ENCODE results near the gene GTF3C5.

GRCh38 chr9:132985071-132985350 lies 45.8 kb upstream of the GTF3C5 start:
- no peak for TF ChIP-seq REST (IDR thresholded peaks at IDR 0.05; ENCODE audit: insufficient read depth in 1 of 2, low read depth in 2 of 2, low read length in 2 of 2)
- no peak for TF ChIP-seq SIN3A (IDR thresholded peaks at IDR 0.05; ENCODE audit: borderline replicate concordance, insufficient read depth, low read length)
- no peak for TF ChIP-seq POLR2AphosphoS5 (IDR thresholded peaks at IDR 0.05; ENCODE audit: low read depth, low read length)
- no peak for TF ChIP-seq TAF1 (IDR thresholded peaks at IDR 0.05; ENCODE audit: borderline replicate concordance, insufficient read depth, low read length)
- no peak for TF ChIP-seq FOXP2 (optimal IDR thresholded peaks at IDR 0.05; ENCODE audit: borderline replicate concordance, extremely low read depth, extremely low read length, insufficient read depth)

All from PFSK-1 (cell line).